Daoy (cell line): ENCODE measurements around the gene CCNL1. TPM values are rescaled to one million over a fixed set of nuclear protein-coding genes. Genes with fewer than 3 reads are reported as not detected.
A peak's percentile ranks its signal among the peaks of the same experiment; 100 is the strongest.

Experiments
- DNase-seq: peaks from one replicate; pipeline ENCODE4 v3.0.0-alpha.2; 2015; ENCODE audit warnings: low read depth
- total RNA-seq: library from RNA; depleted of rRNA; stranded (reverse); fragments of >200 nt; shearing (Covaris generic); gene quantifications from 2 replicates; pipeline ENCODE4 v1.2.3, GENCODE V29; 2014

CCNL1 gene
- total RNA-seq, 1 experiment from 2014 or later, result 91.7 TPM

- no peak for DNase-seq
Observed at GRCh38 chr3:157123621-157124020, 36.3 kb downstream of the CCNL1 start.

GRCh38 chr3:157122832-157123427 is 37.0 kb downstream of the CCNL1 start:
- DNase-seq, result no peak

- peak; percentile 86 for DNase-seq
Observed at GRCh38 chr3:157122116-157122515, 37.8 kb downstream of the CCNL1 start.

- no peak for DNase-seq
Observed at GRCh38 chr3:157121522-157121921, 38.4 kb downstream of the CCNL1 start.

GRCh38 chr3:157120071-157120892 is 39.7 kb downstream of the CCNL1 start:
- DNase-seq, result no peak

GRCh38 chr3:157119369-157119951 is 40.5 kb downstream of the CCNL1 start:
- DNase-seq, result no peak

- no peak for DNase-seq
Observed at GRCh38 chr3:157117875-157118654, 41.9 kb downstream of the CCNL1 start.

GRCh38 chr3:157117206-157117605 is 42.7 kb downstream of the CCNL1 start:
- DNase-seq, result no peak

- no peak for DNase-seq
Observed at GRCh38 chr3:157116017-157116416, 43.9 kb downstream of the CCNL1 start.

- DNase-seq, result peak; percentile 85
Observed at GRCh38 chr3:157115069-157116006, 44.6 kb downstream of the CCNL1 start.

GRCh38 chr3:157113832-157114505 is 46.0 kb downstream of the CCNL1 start:
- no peak for DNase-seq

- no peak for DNase-seq
Observed at GRCh38 chr3:157112536-157112935, 47.4 kb downstream of the CCNL1 start.

GRCh38 chr3:157111518-157111917 is 48.4 kb downstream of the CCNL1 start:
- no peak for DNase-seq

GRCh38 chr3:157110761-157111278 is 49.1 kb downstream of the CCNL1 start:
- DNase-seq, result no peak

GRCh38 chr3:157109267-157110141 is 50.4 kb downstream of the CCNL1 start:
- no peak for DNase-seq

GRCh38 chr3:157107644-157108133 is 52.3 kb downstream of the CCNL1 start:
- no peak for DNase-seq

- no peak for DNase-seq
Observed at GRCh38 chr3:157107037-157107436, 52.9 kb downstream of the CCNL1 start.

GRCh38 chr3:157104928-157105652 is 54.9 kb downstream of the CCNL1 start:
- DNase-seq, result no peak
